HCT116 (cell line): ENCODE results near the gene ZBTB17. TPM values are rescaled to one million over a fixed set of nuclear protein-coding genes. Genes with fewer than 3 reads are reported as not detected.
A peak's percentile ranks its signal among the peaks of the same experiment; 100 is the strongest.

Source experiments
- ATAC-seq: fragments of 200-7000 bp; cut with Tn5 transposase; 2 replicates; pipeline ENCODE4 v1.9.1; 2020; ENCODE audit warnings: mild to moderate bottlenecking, moderate library complexity
- BruUV-seq: library from RNA; stranded (reverse); fragments of 400-500 nt; replicated peaks from 2 replicates; lab custom pipeline; 2021; lab: Mats Ljungman, UMichigan
- CTCF ChIA-PET: fragments of 300-600 bp; sonication (Branson Sonifier 250); formaldehyde crosslinking; loops from one replicate; lab custom pipeline; 2021; ENCODE audit warnings: antibody characterized with exemption; lab: Charles Lee
- POLR2A ChIA-PET: fragments of 300-600, 350-600 bp; sonication (Branson Sonifier 250); formaldehyde crosslinking; loops from one replicate; lab custom pipeline; 2021; ENCODE audit warnings: antibody characterized with exemption; lab: Charles Lee
- RAD21 ChIA-PET, 2 experiments: fragments of 300-600 bp; sonication (Branson Sonifier 250); formaldehyde crosslinking; loops; one replicate each; lab custom pipeline; 2023; ENCODE audit warnings: low total read pairs in 2 of 2; ENCODE audit not compliant: uncharacterized antibody in 2 of 2, unreplicated experiment in 2 of 2, low non-redundant PET in 1 of 2; lab: Charles Lee
- DNase-seq: peaks from one replicate; pipeline ENCODE4 v3.0.0-alpha.2; 2010; ENCODE audit warnings: low read depth, low spot score
- H2AFZ ChIP-seq: fragments of 200-600 bp; shearing (Covaris generic), sonication (generic); 2 replicates; pipeline ENCODE4 v1.6.1; 2017; ENCODE audit warnings: low read depth, mixed run types, mixed read lengths, antibody characterized with exemption, low read length; ENCODE audit not compliant: poor library complexity, severe bottlenecking
- H3K27ac ChIP-seq: 2 replicates; pipeline ENCODE4 v1.5.1; 2012; ENCODE audit warnings: low read depth, low read length
- H3K27me3 ChIP-seq: fragments of 200-600 bp; sonication (generic); 2 replicates; pipeline ENCODE4 v1.6.1; 2016; ENCODE audit warnings: mixed run types, low read length, mixed read lengths; ENCODE audit not compliant: insufficient read depth
- H3K36me3 ChIP-seq, 2 experiments: fragments of 200-500 bp in 1 of 2; fragments of 200-600 bp in 1 of 2; sonication (Bioruptor generic) in 1 of 2; sonication (generic) in 1 of 2; 2 replicates each; pipeline versions ENCODE4 v1.5.1 to v1.6.1; 2014 to 2016; ENCODE audit warnings: low read length in 2 of 2, inconsistent platforms in 1 of 2, mixed read lengths in 1 of 2, mixed run types in 1 of 2; ENCODE audit not compliant: insufficient read depth in 2 of 2, control insufficient read depth in 1 of 2
- H3K4me1 ChIP-seq, 2 experiments: fragments of 200-600 bp in 1 of 2; sonication (generic) in 1 of 2; 2 replicates each; pipeline versions ENCODE4 v1.5.1 to v1.6.1; 2012 to 2017; ENCODE audit warnings: low read length in 2 of 2, inconsistent platforms in 1 of 2, mild to moderate bottlenecking in 1 of 2, mixed read lengths in 1 of 2, mixed run types in 1 of 2, moderate library complexity in 1 of 2; ENCODE audit not compliant: insufficient read depth in 2 of 2, control insufficient read depth in 1 of 2
- H3K4me2 ChIP-seq: fragments of 200-600 bp; sonication (generic); 2 replicates; pipeline ENCODE4 v1.6.1; 2017; ENCODE audit warnings: mixed run types, low read length, mixed read lengths
- H3K4me3 ChIP-seq, 2 experiments: fragments of 200-600 bp in 1 of 2; sonication (generic) in 1 of 2; replicated peaks in 1 of 2; 2 replicates each; pipeline ENCODE4 v1.5.1; 2011 to 2016; ENCODE audit warnings: low read length in 2 of 2, control low read depth in 1 of 2, low read depth in 1 of 2, mild to moderate bottlenecking in 1 of 2, mixed read lengths in 1 of 2, mixed run types in 1 of 2
- H3K79me2 ChIP-seq: fragments of 200-600 bp; sonication (generic); 2 replicates; pipeline ENCODE4 v1.6.1; 2017; ENCODE audit warnings: mild to moderate bottlenecking, mixed run types, low read length, moderate library complexity, mixed read lengths; ENCODE audit not compliant: insufficient read depth
- H3K9ac ChIP-seq: fragments of 200-600 bp; sonication (generic); 2 replicates; pipeline ENCODE4 v1.6.1; 2016; ENCODE audit warnings: low read length, mixed read lengths
- H3K9me2 ChIP-seq: fragments of 200-600 bp; sonication (generic), shearing (Covaris generic); 2 replicates; pipeline ENCODE4 v1.6.1; 2017; ENCODE audit warnings: mixed run types, mild to moderate bottlenecking, moderate library complexity; ENCODE audit not compliant: insufficient read depth
- H3K9me3 ChIP-seq, 2 experiments: fragments of 200-500 bp in 1 of 2; fragments of 200-600 bp in 1 of 2; sonication (Bioruptor generic) in 1 of 2; sonication (generic) in 1 of 2; 2 replicates each; pipeline ENCODE4 v1.6.1; 2014 to 2017; ENCODE audit warnings: low read length in 2 of 2, mixed read lengths in 2 of 2, inconsistent platforms in 1 of 2, low read depth in 1 of 2, mild to moderate bottlenecking in 1 of 2, mixed run types in 1 of 2, moderate library complexity in 1 of 2; ENCODE audit not compliant: control insufficient read depth in 1 of 2, insufficient read depth in 1 of 2
- H4K20me1 ChIP-seq: fragments of 200-600 bp; sonication (generic), shearing (Covaris generic); 2 replicates; pipeline ENCODE4 v1.6.1; 2017; ENCODE audit warnings: mixed run types, mild to moderate bottlenecking, moderate library complexity; ENCODE audit not compliant: insufficient read depth
- CTCF ChIP-seq, 3 experiments: fragments of 200-600 bp in 1 of 3; sonication (generic) in 1 of 3; IDR thresholded peaks in 2 of 3; conservative IDR thresholded peaks in 1 of 3; 2 replicates each; pipeline ENCODE4 v1.5.1; 2012 to 2017; ENCODE audit warnings: low read depth in 2 of 3, low read length in 2 of 3, antibody characterized with exemption in 1 of 3, borderline replicate concordance in 1 of 3, control low read depth in 1 of 3, mild to moderate bottlenecking in 1 of 3, mixed read lengths in 1 of 3, mixed run types in 1 of 3, moderate library complexity in 1 of 3; ENCODE audit not compliant: insufficient read depth in 1 of 3
- EGR1 ChIP-seq: IDR thresholded peaks from 2 replicates; pipeline ENCODE4 v1.6.1; 2012; ENCODE audit warnings: low read depth
- EZH2 ChIP-seq: fragments of 200-600 bp; sonication (generic); IDR thresholded peaks from 2 replicates; pipeline ENCODE4 v1.6.1; 2017; ENCODE audit warnings: antibody characterized with exemption, mixed run types
- EZH2phosphoT487 ChIP-seq: fragments of 200-600 bp; IDR thresholded peaks from 2 replicates; pipeline ENCODE4 v1.6.1; 2018; ENCODE audit warnings: antibody characterized with exemption, borderline replicate concordance
- JUND ChIP-seq: IDR thresholded peaks from 2 replicates; pipeline ENCODE4 v1.6.1; 2012
- POLR2A ChIP-seq: IDR thresholded peaks from 2 replicates; pipeline ENCODE4 v1.7.0; 2011; ENCODE audit warnings: borderline replicate concordance; ENCODE audit not compliant: insufficient read depth, insufficient read length; ENCODE audit errors: extremely low read depth
- ZNF274 ChIP-seq: fragments of 200-500 bp; sonication (Bioruptor generic); IDR thresholded peaks from 2 replicates; pipeline ENCODE4 v1.6.1; 2014; ENCODE audit warnings: mild to moderate bottlenecking, low read depth, low read length, inconsistent platforms
- intact Hi-C: fragments of 100-400 bp; cut with micrococcal nuclease; formaldehyde crosslinking; loops from 2 replicates; pipeline ENCODE4 v1.10.0; 2022
- total RNA-seq: library from RNA; stranded (reverse); gene quantifications from one replicate; pipeline ENCODE4 v1.2.1, GENCODE V29; 2021; ENCODE audit not compliant: unreplicated experiment
- TF ChIP-seq, protein P1 (sequence below): IDR thresholded peaks from 2 replicates; pipeline ENCODE4 v1.6.1; 2012
- TF ChIP-seq, protein P2 (sequence below): IDR thresholded peaks from 2 replicates; pipeline ENCODE4 v1.6.1; 2012; ENCODE audit warnings: low read depth

ZBTB17 gene
- total RNA-seq, 1 experiment from 2014 or later, result 31.6 TPM

DNA sequence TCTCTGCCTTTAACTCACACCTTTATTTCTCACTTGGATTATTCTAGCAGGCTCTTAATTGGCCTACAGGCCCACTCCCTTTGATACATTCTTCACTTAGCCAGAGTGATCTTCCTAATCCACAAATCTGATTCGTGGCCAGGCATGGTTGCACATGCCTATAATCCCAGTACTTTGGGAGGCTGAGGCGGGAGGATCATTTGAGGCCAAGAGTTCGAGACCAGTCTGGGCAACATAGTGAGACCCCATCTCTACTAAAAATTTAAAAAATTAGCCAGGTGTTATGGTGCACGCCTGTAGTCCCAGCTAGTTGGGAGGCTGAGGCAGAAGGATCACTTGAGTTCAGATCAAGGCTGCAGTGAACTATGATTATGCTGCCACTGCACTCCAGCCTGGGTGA, 2.1 kb downstream of the ZBTB17 start:
- H3K4me1 ChIP-seq, result peaks cover 8 to 16% of the 10 kb centered on the region in 2 experiments; a peak in 3 of 4 replicates
- no peaks in the 10 kb centered on the region for H4K20me1 ChIP-seq
- H3K79me2 ChIP-seq, result peaks cover 30% of the 10 kb centered on the region
- H3K4me3 ChIP-seq, result no peak overlapping the region
- H3K9me3 ChIP-seq, result peaks cover 0 to 4% of the 10 kb centered on the region in 2 experiments; a peak in 1 of 4 replicates
- no peak overlapping the region for H3K9ac ChIP-seq
- ChIA-PET RAD21 (no interaction called here), POLR2A (interaction anchor here (0.7 kb wide), 1 partner anchor 219 kb away, joined by 4 read pairs; no protein-coding TSS in a partner anchor)
- H3K27ac ChIP-seq, result no peak overlapping the region
- no peak for DNase-seq
- ATAC-seq, result no peak
- TSS peak; percentile 10 for BruUV-seq
- no peak overlapping the region for H3K4me2 ChIP-seq
- intact Hi-C loops, result no loop called here
- TF ChIP-seq POLR2A (no peak), EZH2phosphoT487 (no peak), JUND (no peak), ZNF274 (no peak), EZH2 (no peak), EGR1 (no peak), CTCF (IDR thresholded peaks at IDR 0.05 in 2 of 3, conservative IDR thresholded peaks at IDR 0.05 in 1 of 3; ENCODE audit: borderline replicate concordance in 1 of 3, insufficient read depth in 1 of 3, low read depth in 2 of 3, low read length in 2 of 3) (no peak)
- TF ChIP-seq, protein P1, sequence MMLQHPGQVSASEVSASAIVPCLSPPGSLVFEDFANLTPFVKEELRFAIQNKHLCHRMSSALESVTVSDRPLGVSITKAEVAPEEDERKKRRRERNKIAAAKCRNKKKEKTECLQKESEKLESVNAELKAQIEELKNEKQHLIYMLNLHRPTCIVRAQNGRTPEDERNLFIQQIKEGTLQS, result no peak
- TF ChIP-seq, protein P2, sequence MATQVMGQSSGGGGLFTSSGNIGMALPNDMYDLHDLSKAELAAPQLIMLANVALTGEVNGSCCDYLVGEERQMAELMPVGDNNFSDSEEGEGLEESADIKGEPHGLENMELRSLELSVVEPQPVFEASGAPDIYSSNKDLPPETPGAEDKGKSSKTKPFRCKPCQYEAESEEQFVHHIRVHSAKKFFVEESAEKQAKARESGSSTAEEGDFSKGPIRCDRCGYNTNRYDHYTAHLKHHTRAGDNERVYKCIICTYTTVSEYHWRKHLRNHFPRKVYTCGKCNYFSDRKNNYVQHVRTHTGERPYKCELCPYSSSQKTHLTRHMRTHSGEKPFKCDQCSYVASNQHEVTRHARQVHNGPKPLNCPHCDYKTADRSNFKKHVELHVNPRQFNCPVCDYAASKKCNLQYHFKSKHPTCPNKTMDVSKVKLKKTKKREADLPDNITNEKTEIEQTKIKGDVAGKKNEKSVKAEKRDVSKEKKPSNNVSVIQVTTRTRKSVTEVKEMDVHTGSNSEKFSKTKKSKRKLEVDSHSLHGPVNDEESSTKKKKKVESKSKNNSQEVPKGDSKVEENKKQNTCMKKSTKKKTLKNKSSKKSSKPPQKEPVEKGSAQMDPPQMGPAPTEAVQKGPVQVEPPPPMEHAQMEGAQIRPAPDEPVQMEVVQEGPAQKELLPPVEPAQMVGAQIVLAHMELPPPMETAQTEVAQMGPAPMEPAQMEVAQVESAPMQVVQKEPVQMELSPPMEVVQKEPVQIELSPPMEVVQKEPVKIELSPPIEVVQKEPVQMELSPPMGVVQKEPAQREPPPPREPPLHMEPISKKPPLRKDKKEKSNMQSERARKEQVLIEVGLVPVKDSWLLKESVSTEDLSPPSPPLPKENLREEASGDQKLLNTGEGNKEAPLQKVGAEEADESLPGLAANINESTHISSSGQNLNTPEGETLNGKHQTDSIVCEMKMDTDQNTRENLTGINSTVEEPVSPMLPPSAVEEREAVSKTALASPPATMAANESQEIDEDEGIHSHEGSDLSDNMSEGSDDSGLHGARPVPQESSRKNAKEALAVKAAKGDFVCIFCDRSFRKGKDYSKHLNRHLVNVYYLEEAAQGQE, result no peak
- TF ChIP-seq, all 23 proteins: peak for 0
- H3K36me3 ChIP-seq, result peaks cover 2 to 12% of the 10 kb centered on the region in 2 experiments; a peak in 2 of 4 replicates
- no peaks in the 10 kb centered on the region for H3K27me3 ChIP-seq
- CTCF ChIA-PET, result no interaction called here
- H2AFZ ChIP-seq, result no peak overlapping the region
- H3K9me2 ChIP-seq, result no peaks in the 10 kb centered on the region
